NCI-H2227 treated with DMSO at 0.1 percent for 48 hours (cell line): ENCODE data around the gene PHIP.

Experiments
- DNase-seq: peaks from one replicate; lab custom pipeline; 2025; lab: John Stamatoyannopoulos, UW

The PHIP gene

DNA sequence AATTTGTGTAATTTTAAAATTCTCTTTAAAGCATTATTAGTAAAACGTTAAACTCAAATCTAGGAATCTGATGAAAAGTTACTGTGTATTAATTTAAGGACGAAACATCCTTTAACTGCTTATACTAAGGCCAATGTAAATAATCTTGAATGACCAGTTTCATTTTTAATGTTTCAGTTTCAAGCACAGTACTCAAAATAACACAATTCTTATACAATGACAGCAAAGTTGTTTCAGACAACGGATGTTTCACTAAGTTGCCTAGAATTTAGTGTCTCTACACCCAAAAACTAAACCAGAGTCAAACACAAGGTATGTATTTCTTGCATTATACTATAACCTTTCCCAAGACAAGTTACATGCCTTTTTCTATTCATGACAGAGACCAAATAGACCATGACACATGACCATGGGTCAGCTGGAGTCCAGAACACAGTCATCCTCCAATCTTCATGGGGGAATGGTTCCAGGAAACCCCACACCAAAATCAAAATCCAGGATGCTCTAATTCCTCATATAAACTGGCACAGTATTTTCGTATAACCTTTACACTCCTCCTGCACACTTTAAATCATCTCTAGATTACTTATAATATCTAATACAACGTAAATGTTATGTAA, 7.7 kb downstream of the PHIP start:
- no peak for DNase-seq

DNA sequence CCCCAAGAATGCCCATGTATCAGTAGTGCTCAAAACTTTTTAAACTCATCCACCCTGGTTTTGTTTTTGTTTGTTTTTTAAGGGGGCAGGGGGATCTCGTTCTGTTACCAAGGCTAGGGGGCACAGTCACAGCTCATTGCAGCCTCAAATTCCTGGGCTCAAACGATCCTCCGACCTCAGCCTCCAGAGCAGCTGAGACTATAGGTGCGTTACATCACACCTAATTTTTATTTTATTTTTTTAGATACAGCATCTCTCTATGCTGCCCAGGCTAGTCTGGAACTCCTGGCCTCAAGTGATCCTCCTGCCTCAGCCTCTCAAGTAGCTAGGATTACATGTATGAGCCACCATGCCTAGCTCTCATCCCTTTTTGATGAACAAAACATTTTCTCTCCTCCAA, 11.2 kb downstream of the PHIP start:
- DNase-seq: no peak

DNA sequence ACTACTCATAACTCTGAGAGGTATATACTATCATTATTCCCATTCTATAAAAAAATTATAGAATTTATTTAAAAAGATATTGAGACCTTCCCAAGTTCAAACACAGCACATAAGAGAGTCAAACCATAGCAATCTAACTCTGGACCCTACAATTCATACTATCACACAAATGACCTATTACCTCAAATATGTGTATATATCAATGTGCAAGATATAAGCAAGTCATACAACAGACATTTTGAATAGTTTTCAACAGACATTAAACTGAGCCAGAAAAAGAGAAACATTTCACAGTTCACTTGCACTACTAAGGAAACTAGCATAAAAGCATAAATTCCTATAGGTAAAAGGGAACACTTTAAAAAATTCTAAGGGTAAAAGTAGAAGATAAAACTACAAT, 11.7 kb downstream of the PHIP start:
- DNase-seq: no peak

DNA sequence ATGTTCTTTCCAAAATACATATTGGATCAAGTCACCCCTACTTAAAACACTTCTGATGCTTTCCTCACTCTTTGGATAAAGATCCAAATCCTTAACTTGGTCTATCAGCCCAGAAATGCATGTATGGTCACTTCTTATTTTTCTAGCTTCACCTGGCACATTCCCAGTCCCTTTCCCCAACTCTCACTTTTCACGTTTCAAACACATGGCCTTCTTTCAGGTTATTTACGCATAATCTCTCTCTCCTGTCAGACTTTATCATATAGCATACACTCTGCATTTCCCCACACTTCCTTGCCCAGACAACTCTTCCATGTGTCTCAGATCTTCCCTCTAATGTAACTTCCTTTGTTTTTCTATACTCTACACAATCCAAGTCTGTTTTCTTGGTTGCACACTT, 12.8 kb downstream of the PHIP start:
- DNase-seq: no peak

GRCh38 chr6:79064635-79065034, 13.4 kb downstream of the PHIP start:
- no peak for DNase-seq

DNA sequence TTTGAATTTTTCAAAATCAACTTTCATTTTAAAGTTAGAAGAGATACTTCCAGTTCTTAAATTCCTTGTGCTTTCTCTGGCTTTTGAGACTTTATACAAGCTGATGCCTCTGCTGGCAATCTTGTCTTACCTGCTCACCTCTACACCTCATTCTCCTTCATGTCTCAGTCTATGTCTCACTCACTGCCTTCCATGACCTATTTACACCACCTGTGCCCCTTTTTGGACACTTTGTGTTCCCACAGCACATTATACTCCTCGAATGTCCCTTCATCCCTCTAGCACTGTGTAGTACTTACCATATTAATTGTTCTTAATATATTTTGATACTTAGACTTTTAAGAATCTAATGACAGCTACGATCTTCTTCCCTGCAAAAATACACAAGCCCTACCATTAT, 15.3 kb downstream of the PHIP start:
- no peak for DNase-seq

GRCh38 chr6:79057746-79058145, 20.3 kb downstream of the PHIP start:
- DNase-seq: no peak

GRCh38 chr6:79056226-79056625, 21.8 kb downstream of the PHIP start:
- no peak for DNase-seq

DNA sequence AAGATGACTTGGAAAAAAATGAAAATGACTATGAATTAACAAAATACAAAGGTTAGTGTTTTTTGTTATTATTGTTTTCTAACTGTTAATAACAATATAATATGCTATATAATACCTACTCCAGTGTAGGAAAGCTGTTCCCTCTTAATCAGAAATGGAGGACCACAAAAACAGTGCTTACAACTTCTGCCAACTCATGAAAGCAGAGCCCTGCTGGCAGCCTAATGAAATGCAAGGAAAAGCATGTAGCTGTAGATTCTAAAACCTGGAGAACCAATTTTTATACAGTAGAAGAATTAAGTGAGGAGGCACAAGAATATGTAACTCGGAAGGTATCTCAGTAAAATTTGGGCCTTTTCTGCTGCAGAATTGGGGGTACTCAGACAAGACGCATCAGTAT, 29.4 kb downstream of the PHIP start:
- no peak for DNase-seq

DNA sequence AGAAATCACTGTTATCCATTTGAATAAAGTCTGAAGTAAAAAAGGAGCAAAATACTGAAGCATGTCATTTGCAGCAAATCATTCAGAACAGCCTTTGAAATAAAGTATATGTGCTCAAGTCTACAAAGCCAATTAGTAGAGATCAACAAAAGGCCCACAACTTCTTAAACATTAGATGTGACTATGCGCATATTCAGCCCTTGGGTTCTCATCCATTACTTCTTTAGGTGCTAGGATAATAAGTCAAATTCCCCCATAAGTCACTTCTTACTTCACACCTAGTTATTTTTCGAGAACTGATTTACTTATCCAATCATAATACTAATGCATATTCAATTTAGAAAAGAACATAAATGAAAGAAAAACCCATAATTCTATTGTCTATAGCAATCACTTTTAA, 31.0 kb downstream of the PHIP start:
- DNase-seq: no peak

GRCh38 chr6:79045966-79046365, 32.1 kb downstream of the PHIP start:
- no peak for DNase-seq

DNA sequence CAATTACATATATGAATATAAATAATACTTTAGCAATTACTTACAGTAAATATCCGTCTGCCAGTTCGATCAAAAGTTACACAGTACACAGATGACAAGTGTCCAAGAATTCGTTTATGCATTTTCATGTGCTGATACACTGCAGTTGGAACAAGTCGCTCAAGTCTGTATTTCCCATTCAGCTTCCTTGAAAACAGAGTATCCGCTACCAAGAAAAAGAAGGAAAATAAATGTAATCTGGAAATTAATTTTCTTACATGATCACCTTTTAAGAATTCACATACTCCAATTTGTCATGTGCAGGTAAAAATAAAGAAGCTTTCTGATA, 35.3 kb downstream of the PHIP start:
- DNase-seq: no peak

GRCh38 chr6:79042088-79042798, 35.8 kb downstream of the PHIP start:
- DNase-seq: no peak

- DNase-seq: no peak
These were observed 38.0 kb downstream of the PHIP start for GRCh38 chr6:79040083-79040482.

DNA sequence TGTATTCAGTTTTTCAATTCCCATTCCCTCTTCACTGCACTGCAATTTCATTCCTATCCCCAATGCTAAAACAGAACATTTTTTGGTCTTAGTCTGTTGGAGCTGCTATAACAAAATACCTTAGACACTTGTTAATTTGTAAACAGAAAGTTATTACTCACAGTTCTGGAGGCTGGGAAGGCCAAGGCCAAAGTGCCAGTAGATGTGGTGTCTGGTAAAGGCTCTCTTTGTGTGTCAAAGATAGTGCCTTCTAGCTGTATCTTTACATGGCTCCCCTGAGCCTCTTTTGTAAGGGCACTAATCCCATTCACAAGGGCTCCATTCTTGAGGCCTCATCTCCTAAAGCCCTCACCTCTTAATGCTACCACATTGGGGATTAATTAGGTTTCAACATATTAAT, 40.0 kb downstream of the PHIP start:
- no peak for DNase-seq

DNA sequence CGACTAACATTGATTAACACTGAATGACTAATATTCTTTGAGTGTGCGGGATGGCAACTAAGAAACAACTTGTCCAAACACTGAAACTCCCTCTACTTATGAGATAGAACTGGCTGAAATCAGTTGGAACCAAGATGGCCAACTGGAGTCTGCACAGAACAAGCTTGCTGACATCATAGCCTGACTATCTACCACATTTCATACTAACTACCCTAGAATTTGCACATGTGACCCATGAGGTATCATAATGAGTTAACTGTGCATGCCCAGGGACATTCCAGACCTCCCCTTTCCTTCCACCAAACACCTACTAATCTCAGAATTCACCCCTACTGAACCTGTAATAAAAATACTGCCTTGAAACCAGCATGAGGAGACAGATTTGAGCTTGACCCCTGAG, 43.2 kb downstream of the PHIP start:
- DNase-seq: no peak

DNA sequence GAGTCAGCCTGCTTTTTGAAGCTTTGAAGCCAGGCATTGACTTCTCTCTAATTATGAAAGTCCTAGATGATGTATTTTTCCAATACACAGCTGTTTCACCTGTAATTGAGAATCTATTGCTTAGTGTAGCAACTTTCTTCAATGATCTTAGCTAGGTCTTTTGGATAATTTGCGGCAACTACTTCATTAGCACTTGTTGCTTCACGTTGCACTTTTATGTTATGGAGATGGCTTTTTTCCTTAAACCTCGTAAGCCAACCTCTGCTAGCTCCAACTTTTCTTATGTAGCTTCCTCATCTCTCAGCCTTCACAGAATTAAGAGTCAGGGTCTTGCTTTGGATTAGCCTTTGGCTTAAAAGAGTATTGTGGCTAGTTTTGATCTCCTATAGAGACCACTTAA, 44.8 kb downstream of the PHIP start:
- DNase-seq: no peak

DNA sequence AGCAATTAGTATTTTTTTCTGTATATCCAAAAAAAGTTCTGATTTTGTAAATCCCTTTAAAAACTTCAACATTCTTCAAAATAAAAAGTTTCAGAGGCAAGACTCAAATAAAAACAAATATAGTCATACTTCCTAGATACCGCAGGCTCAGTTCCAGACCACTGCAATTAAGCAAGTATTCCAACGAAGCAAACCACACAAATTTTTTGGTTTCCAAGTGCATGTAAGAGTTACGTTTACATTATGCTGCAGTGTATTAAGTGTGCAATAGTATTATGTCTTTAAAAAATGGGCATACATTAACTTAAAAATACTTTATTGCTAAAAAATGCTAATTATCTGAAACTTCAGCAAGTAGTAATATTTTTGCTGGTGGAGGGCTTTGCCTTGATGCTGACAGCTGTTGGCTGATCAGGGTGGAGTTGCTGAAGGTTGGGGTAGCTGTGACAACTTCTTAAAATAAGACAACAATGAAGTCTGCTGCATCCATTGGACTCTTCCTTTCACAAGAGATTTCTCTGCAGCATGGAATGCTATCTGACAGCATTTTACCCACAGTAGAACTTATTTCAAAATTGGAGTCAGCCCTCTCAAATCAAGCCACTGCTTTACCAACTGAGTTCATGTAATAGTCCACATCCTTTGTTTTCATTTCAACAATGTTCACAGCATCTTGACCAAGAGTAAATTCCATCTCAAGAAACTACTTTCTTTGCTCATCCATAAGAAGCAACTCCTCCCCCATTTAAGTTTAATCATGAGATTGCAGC, 46.0 kb downstream of the PHIP start:
- no peak for DNase-seq

DNA sequence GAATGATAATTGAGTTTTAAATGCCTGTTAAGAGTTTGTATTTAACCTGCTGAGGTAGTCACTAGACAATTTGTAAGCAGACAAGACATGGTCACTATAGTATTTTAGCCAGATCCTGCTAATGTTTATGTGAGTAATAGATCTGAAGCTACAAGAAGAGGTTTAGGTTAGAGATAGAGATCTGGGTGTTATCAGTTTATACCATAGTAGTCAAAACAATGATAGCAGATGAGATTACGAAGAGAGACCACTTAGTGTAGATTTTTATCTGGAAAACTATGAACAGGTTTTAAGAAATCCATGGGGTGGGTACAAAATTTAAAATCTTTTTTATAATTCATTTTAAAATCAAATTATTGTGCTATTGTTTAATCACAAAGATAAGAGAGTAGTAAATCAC, 47.5 kb downstream of the PHIP start:
- no peak for DNase-seq

DNA sequence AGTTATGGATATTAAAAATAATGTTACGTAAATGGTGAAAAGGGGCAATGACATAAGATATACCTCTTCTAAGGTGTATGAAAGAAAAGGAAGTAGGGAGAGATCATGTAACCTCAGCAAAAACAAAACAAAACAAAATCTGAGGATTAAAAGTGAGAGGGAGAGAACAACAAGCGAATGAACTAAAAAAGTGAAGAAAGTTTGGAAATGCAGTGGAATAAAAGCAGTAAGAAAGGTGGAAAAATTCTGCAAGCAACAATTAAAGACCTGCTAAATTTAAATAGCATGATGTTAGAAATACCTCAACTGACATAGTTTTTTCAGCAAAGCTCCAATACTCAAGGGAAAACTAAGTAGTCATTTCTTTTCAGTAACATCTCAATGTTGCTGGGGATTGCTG, 48.0 kb downstream of the PHIP start:
- DNase-seq: no peak

DNA sequence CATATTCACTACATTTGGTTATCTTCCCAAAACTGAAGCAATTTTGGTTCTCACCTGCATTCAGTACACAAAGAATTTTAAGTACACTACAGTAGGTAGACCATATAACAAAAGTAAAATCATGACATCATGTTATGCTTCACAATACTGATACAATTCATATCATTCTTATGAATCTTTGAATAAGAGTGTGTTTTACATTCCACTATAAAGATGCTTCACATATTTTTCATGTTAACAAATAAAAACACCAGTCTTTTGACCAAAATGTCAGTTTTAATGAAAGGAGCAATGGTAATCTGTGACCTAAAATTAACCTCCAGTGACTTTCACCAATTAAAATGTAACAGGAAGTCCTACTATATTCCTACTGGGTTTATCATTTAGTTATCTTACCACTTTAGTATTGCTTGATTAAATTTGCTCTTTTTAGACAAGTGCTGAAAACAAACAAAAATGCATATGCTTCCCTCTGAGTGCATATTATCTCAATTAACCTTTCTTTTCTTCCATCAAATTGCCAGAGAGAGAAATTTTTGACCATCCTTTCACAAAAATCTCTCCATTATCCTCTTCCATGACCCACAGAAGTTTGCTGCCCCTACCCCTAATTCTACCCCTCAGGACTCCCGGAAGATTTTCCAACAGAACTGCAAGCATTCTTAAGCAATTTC, 49.3 kb downstream of the PHIP start:
- no peak for DNase-seq

DNA sequence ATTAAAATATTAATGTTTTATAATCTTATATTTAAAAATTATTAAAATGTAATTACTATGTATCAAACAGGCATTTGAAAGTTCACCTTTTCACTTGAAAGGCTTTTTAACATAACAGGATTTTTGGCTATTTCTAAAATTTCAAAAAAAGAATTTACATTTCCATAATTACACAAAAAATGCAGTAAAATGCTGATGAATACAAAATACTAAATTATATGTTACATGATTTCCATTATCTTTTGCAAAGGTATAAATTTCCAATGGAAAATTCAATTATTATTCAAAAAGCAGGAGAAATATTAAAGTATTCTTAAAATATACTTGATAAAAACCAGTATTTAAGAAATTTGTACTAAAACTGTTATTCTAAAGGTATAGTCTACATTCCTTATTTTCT, 66.1 kb downstream of the PHIP start:
- no peak for DNase-seq

- no peak for DNase-seq
These were observed 67.6 kb downstream of the PHIP start for GRCh38 chr6:79010422-79010821.
